M059J (cell line): ENCODE measurements around the gene MEIS1. TPM values are rescaled to one million over a fixed set of nuclear protein-coding genes. Genes with fewer than 3 reads are reported as not detected.

Source experiments
- DNase-seq: peaks from one replicate; pipeline ENCODE4 v3.0.0-alpha.2; 2012; ENCODE audit warnings: low read depth
- total RNA-seq: library from RNA; depleted of rRNA; stranded (reverse); fragments of >200 nt; shearing (Covaris generic); gene quantifications from 2 replicates; pipeline ENCODE4 v1.2.3, GENCODE V29; 2014

The MEIS1 gene
- total RNA-seq, 1 experiment from 2014 or later, result 3.4 TPM

- no peak for DNase-seq
Measured at GRCh38 chr2:66431846-66432587, 2.9 kb upstream of the MEIS1 start.

GRCh38 chr2:66432801-66433694 lies 1.9 kb upstream of the MEIS1 start:
- DNase-seq, result peak; percentile 91

GRCh38 chr2:66433695-66433944 lies 1.3 kb upstream of the MEIS1 start:
- DNase-seq, result no peak

- peak; percentile 76 for DNase-seq
Measured at GRCh38 chr2:66433945-66434678, 813 bp upstream of the MEIS1 start.

- peak; percentile 38 for DNase-seq
Measured at GRCh38 chr2:66435549-66435875, 587 bp downstream of the MEIS1 start.

- no peak for DNase-seq
Measured at GRCh38 chr2:66435963-66436362, 1.0 kb downstream of the MEIS1 start.

GRCh38 chr2:66436581-66437001 lies 1.7 kb downstream of the MEIS1 start:
- DNase-seq, result no peak

GRCh38 chr2:66437109-66437690 lies 2.3 kb downstream of the MEIS1 start:
- no peak for DNase-seq

- DNase-seq, result no peak
Measured at GRCh38 chr2:66437691-66438497, 3.0 kb downstream of the MEIS1 start.

GRCh38 chr2:66438498-66438833 lies 3.5 kb downstream of the MEIS1 start:
- DNase-seq, result no peak

- no peak for DNase-seq
Measured at GRCh38 chr2:66438891-66439811, 4.2 kb downstream of the MEIS1 start.

- DNase-seq, result peak; percentile 32
Measured at GRCh38 chr2:66439812-66440542, 5.1 kb downstream of the MEIS1 start.

GRCh38 chr2:66440708-66441497 lies 6.0 kb downstream of the MEIS1 start:
- DNase-seq, result no peak

GRCh38 chr2:66441581-66442320 lies 6.8 kb downstream of the MEIS1 start:
- no peak for DNase-seq

GRCh38 chr2:66442516-66443185 lies 7.7 kb downstream of the MEIS1 start:
- no peak for DNase-seq

GRCh38 chr2:66443186-66443978 lies 8.5 kb downstream of the MEIS1 start:
- no peak for DNase-seq
